SHP77 (cell line): Measurements from ENCODE around the gene PROSER2.

ENCODE experiments used
- DNase-seq, 2 experiments: peaks; one replicate each; lab custom pipeline; 2025; lab: John Stamatoyannopoulos, UW

Gene PROSER2

GRCh38 chr10:11869743-11870460 is 46.7 kb downstream of the PROSER2 start:
- DNase-seq = no peak

- DNase-seq = no peak
Measured at GRCh38 chr10:11870461-11870780, 47.3 kb downstream of the PROSER2 start.

DNA sequence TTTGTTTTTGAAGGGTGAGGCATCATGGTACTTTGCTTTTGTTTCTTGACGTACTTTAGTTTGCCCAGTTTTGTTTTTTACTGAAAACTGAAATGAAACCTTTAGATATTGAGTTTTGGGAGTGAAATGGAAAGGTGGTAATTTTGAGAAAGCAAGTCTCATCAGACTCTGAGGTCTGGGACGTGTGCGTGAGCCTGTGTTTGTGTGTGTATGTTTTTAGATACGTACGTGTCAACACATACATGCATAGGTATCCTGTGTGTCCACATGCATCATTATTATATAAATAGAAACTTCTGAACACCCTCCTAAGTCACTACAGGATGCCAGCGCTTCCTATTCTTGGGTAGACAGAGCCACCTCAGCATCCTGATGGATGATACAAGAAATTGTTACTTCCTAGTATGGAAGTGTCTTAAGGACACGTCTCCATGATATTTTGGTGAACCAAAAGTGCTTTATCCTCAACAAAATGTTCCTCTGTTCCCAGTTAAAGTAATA is 47.8 kb downstream of the PROSER2 start:
- no peak for DNase-seq

DNA sequence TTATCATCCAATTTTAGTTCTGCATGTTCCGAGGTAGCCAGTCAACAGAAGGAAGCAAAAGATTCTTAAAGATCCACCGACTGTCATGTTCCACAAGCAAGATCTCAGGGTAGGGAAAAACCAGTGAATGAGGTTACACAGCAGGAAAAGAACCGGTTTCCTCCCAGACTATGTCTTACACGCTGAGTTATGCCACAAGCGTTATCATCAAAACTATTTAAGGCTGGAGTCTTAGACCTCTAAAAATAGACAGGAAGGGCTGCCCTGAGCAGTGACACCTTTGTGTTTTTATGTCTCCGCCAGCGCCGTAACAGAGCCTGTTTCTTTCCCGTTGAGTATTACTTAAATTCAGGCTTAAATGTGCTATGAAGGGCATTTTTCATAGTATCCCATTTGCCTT is 48.3 kb downstream of the PROSER2 start:
- DNase-seq = no peak

DNA sequence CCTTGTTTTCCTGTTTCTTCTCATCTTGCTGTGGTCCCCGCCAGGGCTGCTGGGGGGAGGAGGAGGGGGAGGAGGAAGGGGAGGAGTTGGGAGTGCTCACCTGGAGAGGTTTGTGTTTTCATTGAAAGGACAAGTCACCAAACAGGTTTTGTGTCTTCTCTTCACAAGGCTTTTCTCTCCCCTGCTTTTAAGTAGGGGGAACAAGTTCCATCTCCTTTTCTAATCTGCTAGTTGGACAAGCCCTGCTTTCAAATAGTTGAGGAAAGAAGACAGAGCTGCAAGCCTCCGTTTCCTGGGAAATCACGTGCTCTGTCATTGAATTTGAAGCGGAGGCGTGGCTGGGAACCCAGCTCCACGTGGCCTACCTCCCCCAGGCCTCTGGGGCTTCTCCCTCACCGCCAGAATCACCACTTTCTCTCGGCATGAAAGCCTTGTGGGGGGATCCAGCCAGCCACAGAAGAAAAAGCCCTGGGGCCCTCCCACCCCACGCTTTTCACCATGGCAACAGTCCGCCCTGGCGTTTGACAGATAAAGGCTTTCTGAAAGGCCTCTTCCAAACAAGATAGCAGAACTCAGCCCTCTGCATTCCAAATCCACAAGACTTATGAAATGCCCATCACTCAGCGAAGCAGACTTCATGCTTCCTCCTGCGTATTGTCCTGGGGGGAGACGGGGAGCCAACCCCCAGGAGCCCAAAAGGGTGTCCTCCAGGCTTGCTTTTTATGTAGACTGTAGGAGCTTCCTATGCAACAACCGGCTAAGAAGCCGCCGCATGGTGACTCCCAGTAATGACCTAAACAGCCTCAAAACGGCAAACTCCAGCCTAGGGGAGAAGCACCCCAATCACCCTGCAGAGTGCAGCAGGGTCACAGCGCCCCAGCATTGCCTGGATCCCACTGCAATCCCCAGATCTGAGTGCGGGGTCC is 51.7 kb downstream of the PROSER2 start:
- DNase-seq = no peak

DNA sequence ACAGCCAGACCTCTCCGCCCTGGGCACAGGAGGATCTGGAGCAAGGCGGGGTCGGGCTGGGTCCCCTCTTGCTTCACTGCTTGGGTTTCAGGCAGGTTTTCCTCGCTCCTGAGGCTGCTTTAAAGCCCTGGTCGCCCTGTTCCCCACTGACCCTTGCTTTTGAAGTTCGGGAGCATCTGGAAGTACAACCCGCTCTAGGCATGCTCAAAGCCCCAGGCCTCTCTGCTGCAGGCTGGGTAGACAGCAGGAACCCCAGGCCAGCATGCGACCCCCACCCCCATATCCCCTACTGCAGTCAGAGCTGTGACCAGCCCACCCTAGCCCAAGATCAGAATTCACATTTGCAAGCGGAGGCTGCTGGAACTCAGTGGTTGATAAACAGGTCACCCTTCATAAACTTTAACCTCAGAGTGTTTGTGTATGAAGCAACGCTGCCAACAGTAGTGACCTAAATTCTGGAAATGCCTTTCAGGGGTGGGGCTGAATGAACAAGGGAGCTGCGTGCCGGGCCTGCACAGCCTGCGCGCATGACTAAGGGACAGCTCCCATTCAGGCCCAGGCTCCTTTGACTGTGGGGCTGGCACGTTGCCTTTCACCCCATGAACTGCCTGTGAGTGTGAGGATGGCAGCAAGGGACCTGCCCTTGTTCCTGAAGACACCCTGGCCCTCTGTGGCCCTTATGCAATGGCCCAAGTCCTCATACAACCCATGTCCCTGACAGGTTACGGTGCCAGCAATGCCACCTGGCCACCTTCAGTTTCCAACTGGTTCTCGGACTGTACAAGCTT is 52.5 kb downstream of the PROSER2 start:
- no peak for DNase-seq

- no peak for DNase-seq
Measured at GRCh38 chr10:11876324-11876723, 53.2 kb downstream of the PROSER2 start.

GRCh38 chr10:11876805-11877590 is 53.8 kb downstream of the PROSER2 start:
- no peak for DNase-seq

- no peak for DNase-seq
Measured at GRCh38 chr10:11877591-11877905, 54.4 kb downstream of the PROSER2 start.

DNA sequence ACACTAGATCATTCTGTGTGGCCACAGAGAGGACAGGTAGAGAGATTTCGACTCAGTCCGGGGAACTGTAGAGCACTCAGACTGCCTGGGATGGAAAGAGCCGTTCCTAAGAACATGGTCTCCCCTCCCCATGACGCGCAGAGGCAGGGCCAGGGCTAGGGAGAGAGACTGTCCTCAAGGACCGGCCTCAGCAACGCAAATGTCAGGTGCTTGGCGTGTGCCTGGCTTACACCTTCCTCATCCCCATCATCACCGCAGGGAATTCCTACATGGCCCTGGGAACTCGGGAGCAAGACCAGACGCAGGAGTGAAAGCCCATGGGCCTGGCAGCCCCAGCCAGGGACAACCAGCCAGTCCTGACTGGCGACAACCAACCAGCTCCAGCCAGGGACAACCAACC is 55.6 kb downstream of the PROSER2 start:
- no peak for DNase-seq

DNA sequence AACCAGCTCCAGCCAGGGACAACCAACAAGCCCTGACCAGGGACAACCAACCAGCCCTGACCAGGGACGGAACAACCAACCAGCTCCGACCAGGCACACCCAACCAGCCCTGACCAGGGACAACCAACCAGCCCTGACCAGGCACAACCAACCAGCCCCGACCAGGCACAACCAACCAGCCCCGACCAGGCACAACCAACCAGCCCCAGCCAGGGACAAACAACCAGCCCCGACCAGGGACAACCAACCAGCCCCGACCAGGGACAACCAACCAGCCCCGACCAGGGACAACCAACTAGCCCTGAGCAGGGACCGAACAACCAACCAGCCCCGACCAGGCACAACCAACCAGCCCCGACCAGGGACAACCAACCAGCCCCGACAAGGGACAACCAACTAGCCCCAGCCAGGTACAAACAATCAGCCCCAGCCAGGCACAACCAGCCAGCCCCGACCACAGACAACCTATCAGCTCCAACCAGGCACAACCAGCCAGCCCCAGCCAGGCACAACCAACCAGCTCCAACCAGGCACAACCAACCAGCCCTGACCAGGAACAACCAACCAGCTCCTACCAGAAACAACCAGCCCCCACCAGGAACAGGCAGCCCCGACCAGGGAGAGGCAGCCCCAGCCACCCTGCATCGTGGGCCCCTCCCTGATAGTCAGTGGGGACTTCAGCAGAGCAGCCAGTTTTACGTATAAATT is 56.4 kb downstream of the PROSER2 start:
- DNase-seq = no peak

DNA sequence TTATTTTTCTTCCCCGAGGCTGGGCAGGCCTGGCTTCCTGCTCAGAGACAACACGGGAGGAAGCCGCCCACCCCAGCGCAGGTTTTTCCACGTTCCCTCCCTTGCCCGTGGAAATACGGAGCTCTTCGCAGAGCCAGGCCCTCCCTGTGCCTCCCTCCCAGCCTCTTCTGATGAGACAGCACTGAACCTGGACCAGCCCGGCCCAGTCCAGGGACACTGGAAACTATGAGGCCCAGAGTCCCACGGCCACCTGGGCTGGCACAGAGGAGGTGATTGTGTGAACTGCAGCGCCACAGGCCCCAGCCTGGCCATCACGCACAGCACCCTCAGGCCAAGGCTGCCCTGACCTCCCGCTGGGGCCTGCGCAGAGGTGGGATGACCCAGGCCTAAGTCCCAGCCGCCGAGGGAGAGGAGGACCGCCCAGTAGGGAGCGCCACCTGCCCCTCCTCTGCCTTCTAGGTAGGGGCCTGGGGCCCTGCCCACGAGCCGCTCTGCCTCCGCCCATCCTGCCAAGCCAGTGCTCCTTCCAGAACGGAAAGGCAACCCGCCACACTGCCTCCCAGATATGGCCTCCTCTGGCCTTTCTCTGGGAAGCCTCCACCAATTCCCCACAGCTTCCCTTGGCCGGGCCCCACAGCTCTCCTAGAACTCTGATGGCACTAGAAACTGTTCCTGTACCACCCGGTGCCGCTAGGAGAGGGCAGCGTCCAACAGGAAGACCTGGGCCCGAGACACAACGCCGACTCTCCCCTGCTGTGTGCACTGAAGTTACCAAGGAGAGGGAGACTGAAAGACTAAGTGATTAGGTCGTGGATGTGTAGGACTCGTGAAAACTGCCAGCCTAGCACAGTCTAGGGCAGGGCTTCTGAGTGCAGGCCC is 57.2 kb downstream of the PROSER2 start:
- no peak for DNase-seq

DNA sequence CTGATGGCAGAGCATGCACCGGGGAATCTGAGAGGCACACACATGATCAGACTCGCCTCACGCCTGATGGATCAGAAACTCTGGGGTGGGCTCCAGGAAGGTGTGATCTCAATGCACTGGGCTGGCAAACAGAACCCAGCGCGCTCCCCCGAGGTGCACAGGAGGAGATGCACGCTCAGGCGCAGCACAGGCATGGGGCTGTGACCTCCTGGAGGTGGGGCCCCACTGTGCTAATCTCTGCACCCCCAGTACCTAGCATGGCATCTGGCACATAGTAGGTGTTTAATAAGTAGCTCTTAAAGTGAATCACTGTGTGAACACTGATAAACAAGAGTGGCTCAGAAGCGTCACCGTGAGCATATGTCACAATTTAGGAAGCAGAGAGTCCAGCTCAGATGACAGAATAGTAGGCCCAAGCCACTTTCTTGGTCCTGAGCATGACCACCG is 57.9 kb downstream of the PROSER2 start:
- DNase-seq = no peak

DNA sequence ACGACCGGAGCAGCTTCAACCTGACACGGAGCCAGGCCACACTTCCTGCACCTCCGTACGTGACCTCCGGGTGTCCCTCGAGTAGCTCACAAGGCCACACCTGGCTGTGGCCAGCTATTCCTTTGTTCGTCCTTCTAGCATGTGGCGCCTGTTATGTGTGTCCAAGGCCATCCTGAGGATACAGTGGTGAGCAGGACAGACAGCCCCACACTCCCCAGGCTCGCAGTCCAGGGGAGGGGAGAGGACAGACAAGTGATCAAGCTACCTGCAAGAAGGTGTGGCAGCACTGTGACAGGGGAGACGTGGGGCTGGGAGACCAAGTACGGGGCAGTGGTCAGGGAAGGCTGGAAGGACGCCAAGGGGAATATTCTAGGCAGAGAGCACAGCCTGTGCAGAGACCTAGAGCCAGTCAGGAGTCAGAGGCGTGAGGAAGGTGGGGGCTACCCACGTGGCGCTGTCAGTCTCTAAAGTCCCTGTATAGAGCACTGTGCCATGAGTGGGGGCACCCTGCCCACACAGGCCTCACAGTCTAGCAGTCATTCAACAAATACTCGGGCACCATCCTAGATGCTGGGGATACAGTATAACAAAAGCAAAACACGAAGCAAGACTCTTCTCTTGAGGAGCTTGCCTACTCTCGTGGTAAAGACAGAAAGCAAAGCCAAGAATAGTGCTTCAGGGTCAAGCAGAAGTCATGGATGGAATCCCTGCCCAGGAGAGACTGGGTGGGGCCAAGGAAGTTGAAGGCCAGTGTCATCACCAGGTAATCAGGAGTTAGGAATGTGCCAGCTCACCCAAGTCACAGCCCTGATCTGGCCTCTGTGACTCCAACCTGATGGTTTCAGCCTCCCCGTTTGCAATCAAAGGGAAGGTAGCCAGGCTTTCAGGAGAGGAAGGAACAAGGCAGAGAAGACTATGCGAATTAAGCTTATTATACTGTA is 58.6 kb downstream of the PROSER2 start:
- no peak for DNase-seq

DNA sequence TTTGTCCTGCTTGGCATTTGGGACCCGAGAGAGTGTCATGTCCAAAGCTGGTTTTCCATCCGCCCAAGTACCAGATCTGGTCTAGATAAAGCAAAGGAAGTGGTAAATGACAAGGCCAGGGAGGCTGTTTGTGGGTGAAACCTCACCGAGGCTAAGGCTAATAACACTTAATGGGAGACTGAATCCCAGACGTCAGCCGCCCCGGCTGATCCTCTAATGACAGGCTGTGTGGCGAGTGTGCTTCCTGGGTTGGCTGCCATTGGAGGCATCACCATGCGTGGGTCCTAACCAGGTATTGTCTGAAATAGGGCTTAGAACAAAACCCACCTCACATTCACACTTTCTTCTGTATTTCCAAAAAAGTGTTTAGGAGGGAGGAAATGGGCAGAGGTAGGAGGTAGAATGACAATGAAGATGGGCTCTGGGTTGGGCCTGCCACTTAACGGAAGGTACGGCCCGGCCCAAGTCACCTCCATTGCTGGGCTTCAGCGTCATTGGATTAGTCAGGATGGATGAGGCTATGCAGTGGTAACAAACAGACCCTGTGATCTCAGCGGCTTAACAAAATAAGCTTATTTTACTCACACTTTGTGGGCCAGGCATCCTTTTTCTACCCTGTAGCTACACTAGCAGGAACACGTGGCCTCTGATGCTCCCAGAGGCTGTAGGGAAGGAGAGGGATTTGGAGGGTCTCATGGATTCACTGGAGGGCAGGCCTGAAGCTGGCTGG is 59.7 kb downstream of the PROSER2 start:
- DNase-seq = no peak

DNA sequence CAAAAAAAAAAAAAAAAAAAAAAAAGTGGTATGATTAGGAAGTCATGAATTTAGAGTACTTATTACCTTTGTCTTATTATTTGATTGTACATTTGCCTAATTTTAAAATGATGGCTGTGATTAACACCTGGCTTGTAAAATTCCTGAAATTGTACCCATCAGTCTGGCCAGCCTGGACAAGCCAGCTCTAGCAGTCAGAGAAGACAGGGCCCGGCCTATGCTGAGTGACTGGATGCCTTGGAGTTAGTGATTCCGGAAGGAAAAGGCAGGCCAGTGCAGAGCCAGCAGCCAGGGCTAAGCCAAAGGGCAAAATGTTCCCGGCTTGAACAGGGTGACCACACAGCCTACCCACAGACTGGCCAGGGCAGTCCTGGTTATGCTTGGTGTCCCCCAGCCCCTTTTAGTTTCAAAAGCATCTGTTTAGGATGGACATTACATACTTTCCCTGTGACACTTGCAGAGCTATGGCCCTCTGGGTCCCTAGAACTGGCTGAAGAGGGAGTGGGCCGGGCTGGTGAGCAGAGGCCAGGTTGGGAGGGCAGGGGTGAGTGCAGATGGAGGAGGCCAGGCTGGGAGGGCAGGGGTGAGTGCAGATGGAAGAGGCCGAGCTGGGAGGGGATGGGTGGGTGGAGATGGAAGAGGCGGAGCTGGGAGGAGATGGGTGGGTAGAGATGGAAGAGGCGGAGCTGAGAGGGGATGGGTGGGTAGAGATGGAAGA is 61.7 kb downstream of the PROSER2 start:
- no peak for DNase-seq

- no peak for DNase-seq
Measured at GRCh38 chr10:11885437-11886137, 62.4 kb downstream of the PROSER2 start.
